Tibial artery (tissue), 4 donors: ENCODE data around the gene AAGAB.
"Not testable (repeated sequence)": the region's sequence is repeated elsewhere in the genome, so short reads cannot be mapped to it uniquely, and the experiment has no call there.

Source experiments
- DNase-seq, 2 donors: peaks; one replicate each; pipeline ENCODE4 v3.0.0-alpha.2; 2019
- H3K27ac ChIP-seq, 2 donors: fragments of 200-600 bp; sonication (generic) in 1 of 2; 1 replicate in 1 of 2; 2 replicates in 1 of 2; pipeline ENCODE4 v1.5.1; 2018 to 2019; ENCODE audit warnings: mild to moderate bottlenecking in 1 of 2
- H3K27me3 ChIP-seq, 2 donors: fragments of 200-600 bp; sonication (generic) in 1 of 2; one replicate each; pipeline versions ENCODE4 v1.5.1 to v1.6.0; 2016 to 2019
- H3K36me3 ChIP-seq, 3 donors: fragments of 200-600 bp; sonication (generic) in 2 of 3; one replicate each; pipeline ENCODE4 v1.5.1; 2016 to 2019; ENCODE audit warnings: mild to moderate bottlenecking in 2 of 3
- H3K4me1 ChIP-seq, 4 donors: fragments of 200-600 bp; sonication (generic) in 2 of 4; 1 replicate in 3 of 4; 2 replicates in 1 of 4; pipeline ENCODE4 v1.5.1; 2016 to 2019
- H3K4me3 ChIP-seq, 2 donors: fragments of 200-600 bp; sonication (generic) in 1 of 2; 1 replicate in 1 of 2; 2 replicates in 1 of 2; pipeline ENCODE4 v1.5.1; 2018 to 2019; ENCODE audit warnings: mild to moderate bottlenecking in 2 of 2
- H3K9me3 ChIP-seq, 3 donors: fragments of 200-600 bp; sonication (generic) in 1 of 3; one replicate each; pipeline ENCODE4 v1.5.1; 2016 to 2019
- intact Hi-C: fragments of 100-400 bp; cut with DNase I; formaldehyde crosslinking; loops from one replicate; pipeline ENCODE4 v1.15.0; 2023; ENCODE audit warnings: low total_unique reads
- TF ChIP-seq, protein P1 (sequence below), 2 experiments: fragments of 200-600 bp in 1 of 2; fragments of 450-650 bp in 1 of 2; IDR thresholded peaks; one replicate each; pipeline ENCODE4 v1.5.1; 2017 to 2019; ENCODE audit warnings: antibody characterized with exemption in 2 of 2, mild to moderate bottlenecking in 1 of 2, moderate library complexity in 1 of 2

The AAGAB gene

DNA sequence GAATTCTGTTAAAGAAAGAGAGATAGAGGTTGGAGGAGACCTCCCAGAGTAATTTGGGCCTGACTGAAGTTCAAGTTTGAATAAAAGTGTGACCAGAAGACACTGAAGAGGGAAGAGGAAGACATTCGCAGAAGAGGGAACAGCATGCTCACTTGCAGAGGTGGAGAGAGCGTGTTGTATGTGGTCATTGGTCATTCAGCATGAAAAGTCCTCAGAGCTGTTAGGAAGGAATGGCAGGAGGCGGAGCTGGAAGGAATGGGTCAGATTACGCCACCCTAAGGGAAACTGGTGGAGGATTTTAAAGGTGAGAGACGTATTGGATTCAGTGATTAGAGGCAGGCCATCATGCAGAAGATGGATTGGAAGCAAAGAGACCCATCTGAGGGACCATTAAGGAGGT is 41.7 kb upstream of the AAGAB start:
- Histone ChIP-seq H3K36me3 (no peaks in the 10 kb centered on the region), H3K9me3 (no peaks in the 10 kb centered on the region), H3K4me1 (no peaks in the 10 kb centered on the region), H3K27me3 (no peaks in the 10 kb centered on the region), H3K4me3 (no peak overlapping the region), H3K27ac (no peak overlapping the region)
- TF ChIP-seq, protein P1, sequence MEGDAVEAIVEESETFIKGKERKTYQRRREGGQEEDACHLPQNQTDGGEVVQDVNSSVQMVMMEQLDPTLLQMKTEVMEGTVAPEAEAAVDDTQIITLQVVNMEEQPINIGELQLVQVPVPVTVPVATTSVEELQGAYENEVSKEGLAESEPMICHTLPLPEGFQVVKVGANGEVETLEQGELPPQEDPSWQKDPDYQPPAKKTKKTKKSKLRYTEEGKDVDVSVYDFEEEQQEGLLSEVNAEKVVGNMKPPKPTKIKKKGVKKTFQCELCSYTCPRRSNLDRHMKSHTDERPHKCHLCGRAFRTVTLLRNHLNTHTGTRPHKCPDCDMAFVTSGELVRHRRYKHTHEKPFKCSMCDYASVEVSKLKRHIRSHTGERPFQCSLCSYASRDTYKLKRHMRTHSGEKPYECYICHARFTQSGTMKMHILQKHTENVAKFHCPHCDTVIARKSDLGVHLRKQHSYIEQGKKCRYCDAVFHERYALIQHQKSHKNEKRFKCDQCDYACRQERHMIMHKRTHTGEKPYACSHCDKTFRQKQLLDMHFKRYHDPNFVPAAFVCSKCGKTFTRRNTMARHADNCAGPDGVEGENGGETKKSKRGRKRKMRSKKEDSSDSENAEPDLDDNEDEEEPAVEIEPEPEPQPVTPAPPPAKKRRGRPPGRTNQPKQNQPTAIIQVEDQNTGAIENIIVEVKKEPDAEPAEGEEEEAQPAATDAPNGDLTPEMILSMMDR (IDR thresholded peaks at IDR 0.05) = no peak
- no peak for DNase-seq
- intact Hi-C loops = no loop called here

DNA sequence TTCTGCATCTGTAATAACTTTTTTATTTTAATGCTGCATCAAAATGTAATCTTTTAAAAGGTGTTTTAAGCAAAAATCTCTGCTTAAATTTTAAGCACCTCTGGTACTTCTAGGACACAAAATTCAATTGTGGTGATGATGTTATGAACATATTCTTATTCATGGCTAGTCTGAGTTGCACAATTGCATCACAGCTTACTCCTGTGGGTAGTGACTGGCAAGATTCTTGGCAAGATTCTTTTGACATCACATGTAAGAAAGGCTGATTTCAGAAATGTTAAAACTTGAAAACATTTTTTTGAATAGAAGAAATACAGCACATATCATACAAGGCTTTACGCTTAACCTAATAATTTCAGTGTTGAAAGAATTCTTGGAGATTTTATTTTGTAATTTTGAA is 35.9 kb upstream of the AAGAB start:
- Histone ChIP-seq H3K27me3 (no peaks in the 10 kb centered on the region), H3K9me3 (peaks cover 0 to 6% (median 0%) of the 10 kb centered on the region in 3 donors), H3K4me3 (no peak overlapping the region), H3K27ac (no peak overlapping the region), H3K4me1 (no peaks in the 10 kb centered on the region), H3K36me3 (no peaks in the 10 kb centered on the region)
- TF ChIP-seq, protein P1 (IDR thresholded peaks at IDR 0.05) = no peak
- intact Hi-C loops = no loop called here
- no peak for DNase-seq

DNA sequence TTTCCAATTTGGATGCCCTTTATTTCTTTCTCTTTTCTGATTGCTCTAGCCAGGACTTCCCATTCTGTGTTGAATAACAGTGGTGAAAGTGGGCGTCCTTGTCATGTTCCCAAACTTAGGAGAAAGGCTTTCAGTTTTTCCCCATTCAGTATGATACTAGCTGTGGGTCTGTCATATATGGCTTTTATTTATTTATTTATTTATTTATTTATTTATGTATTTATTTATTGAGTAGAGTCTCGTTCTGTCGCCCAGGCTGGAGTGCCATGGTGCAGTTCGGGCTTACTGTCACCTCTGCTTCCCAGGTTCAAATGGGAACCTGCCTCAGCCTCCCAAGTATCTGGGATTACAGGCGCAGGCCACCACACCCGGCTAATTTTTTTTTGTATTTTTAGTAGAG is 31.9 kb upstream of the AAGAB start:
- H3K27ac ChIP-seq, H3K4me3 ChIP-seq, H3K36me3 ChIP-seq, H3K27me3 ChIP-seq, H3K9me3 ChIP-seq, H3K4me1 ChIP-seq, DNase-seq, intact Hi-C loops: not testable (repeated sequence)

DNA sequence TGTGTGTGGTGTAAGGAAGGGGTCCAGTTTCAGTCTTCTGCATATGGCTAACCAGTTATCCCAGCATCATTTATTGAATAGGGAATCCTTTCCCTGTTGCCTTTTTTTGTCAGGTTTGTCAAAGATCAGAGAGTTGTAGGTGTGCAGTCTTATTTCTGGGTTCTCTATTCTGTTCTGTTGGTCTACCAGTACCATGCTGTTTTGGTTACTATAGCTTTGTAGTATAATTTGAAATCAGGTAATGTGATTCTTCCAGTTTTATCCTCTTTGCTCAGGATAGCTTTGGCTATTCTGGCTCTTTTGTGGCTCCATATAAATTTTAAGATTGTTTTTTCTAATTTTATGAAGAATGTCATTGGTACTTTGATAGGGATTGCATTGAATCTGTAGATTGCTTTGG is 31.2 kb upstream of the AAGAB start:
- H3K4me3 ChIP-seq, H3K36me3 ChIP-seq, H3K27ac ChIP-seq, H3K9me3 ChIP-seq, H3K27me3 ChIP-seq, H3K4me1 ChIP-seq, DNase-seq, intact Hi-C loops: not testable (repeated sequence)

DNA sequence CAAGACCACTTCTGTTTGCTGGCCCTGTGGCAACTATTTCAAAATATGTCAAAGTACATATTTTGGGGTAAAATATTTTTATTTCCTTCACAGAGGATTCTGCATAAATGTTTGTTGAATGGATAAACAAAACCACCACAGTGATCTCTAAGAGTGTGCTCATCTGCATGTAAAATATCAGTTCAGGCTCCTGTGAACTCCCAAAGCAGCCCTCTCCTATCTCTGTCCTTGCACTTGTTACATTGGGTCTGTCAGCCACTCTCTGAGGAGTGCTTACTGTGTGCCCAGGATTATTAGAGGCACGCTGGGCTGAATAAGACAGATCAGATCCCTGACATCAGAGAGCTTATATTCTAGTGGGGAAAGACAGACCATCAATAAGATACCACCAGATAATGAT is 27.3 kb upstream of the AAGAB start:
- H3K9me3 ChIP-seq = peaks cover 0 to 3% (median 0%) of the 10 kb centered on the region in 3 donors
- no peaks in the 10 kb centered on the region for H3K36me3 ChIP-seq
- H3K27me3 ChIP-seq = no peaks in the 10 kb centered on the region
- no peak overlapping the region for H3K4me3 ChIP-seq
- DNase-seq = no peak
- no peak overlapping the region for H3K27ac ChIP-seq
- intact Hi-C loops = no loop called here
- no peaks in the 10 kb centered on the region for H3K4me1 ChIP-seq
- TF ChIP-seq, protein P1 (IDR thresholded peaks at IDR 0.05) = no peak

DNA sequence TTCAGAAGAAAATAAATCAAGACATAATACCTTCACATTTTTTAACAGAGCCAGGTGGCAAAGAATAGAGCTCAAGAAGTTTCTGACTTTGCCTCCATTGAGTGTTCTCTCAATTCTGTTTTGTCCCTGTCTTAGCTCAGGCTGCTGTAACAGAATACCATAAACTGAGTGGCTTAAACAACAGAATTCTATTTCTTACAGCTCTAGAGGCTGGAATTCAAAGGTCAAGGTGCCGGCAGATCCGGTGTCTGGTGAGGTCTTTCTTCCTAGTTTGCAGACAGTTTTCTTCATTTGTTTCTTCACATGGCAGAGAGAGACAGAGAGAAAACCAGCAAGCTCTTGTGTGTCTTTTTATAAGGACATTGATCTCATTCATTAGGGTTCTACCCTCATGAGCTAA is 25.8 kb upstream of the AAGAB start:
- Histone ChIP-seq H3K27me3 (no peaks in the 10 kb centered on the region), H3K4me3 (no peak overlapping the region), H3K27ac (no peak overlapping the region), H3K4me1 (no peaks in the 10 kb centered on the region), H3K36me3 (no peaks in the 10 kb centered on the region), H3K9me3 (no peaks in the 10 kb centered on the region)
- DNase-seq = no peak
- TF ChIP-seq, protein P1 (IDR thresholded peaks at IDR 0.05) = no peak
- intact Hi-C loops = no loop called here

DNA sequence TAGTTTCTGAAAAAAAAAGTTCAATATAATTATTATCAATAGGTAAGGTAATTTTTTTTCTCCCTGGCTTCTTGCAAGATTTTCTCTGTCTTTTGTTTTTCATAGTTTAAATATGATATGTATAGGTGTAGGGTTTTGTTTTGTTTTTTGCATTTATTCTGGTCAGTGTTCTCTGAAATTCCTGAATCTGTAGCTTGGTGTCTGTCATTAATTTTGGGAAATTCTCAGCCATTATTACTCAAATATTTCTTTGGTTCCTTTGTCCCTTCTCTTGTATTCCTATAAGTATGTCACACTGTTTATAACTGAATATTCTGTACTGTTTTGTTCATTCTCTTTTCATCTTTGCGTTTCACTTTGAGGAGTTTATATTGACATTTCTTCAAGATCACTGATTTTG is 22.2 kb upstream of the AAGAB start:
- no peak overlapping the region for H3K4me3 ChIP-seq
- TF ChIP-seq, protein P1 (IDR thresholded peaks at IDR 0.05) = no peak
- intact Hi-C loops = no loop called here
- no peaks in the 10 kb centered on the region for H3K27me3 ChIP-seq
- H3K9me3 ChIP-seq = peaks cover 0 to 6% (median 3%) of the 10 kb centered on the region in 3 donors
- no peaks in the 10 kb centered on the region for H3K4me1 ChIP-seq
- no peak overlapping the region for H3K27ac ChIP-seq
- no peak for DNase-seq
- H3K36me3 ChIP-seq = peaks cover 0 to 4% (median 0%) of the 10 kb centered on the region in 3 donors
